ENCODE results near the gene SLC2A9. TPM values are rescaled to one million over a fixed set of nuclear protein-coding genes. Genes with fewer than 3 reads are reported as not detected.
A peak's percentile ranks its signal among the peaks of the same experiment; 100 is the strongest.

Gene SLC2A9
- total RNA-seq, 2 donors from 2014 or later: 0.95 to 1.9 TPM

- H3K27me3 Mint-ChIP-seq (ENCODE audit: insufficient read depth): peaks cover 7% of the 10 kb centered on the region
- Histone ChIP-seq H3K4me3 (ENCODE audit: low read length) (no peak overlapping the region), H3K4me1 (ENCODE audit: control insufficient read depth, insufficient read depth, low read length) (peaks cover 4% of the 10 kb centered on the region), H3K27ac (ENCODE audit: low read depth, low read length) (no peak overlapping the region), H3K9me3 (ENCODE audit: control insufficient read depth, low read length) (peaks cover 10% of the 10 kb centered on the region), H3K36me3 (ENCODE audit: control insufficient read depth, insufficient read depth, low read length) (no peaks in the 10 kb centered on the region), H3K27me3 (ENCODE audit: control insufficient read depth, insufficient read depth, low read length, poor library complexity, severe bottlenecking) (no peaks in the 10 kb centered on the region), H3K9ac (ENCODE audit: extremely low read depth, low read length, poor library complexity, severe bottlenecking) (no peak overlapping the region)
- H3K27ac Mint-ChIP-seq: no peak overlapping the region
- no peak overlapping the region for H3K4me3 Mint-ChIP-seq
- DNase-seq: no peak
- peaks cover 6% of the 10 kb centered on the region for H3K4me1 Mint-ChIP-seq
- WGBS, 2 experiments (ENCODE audit: insufficient coverage in 1 of 2, insufficient read length in 1 of 2): 91 to 97% methylated on average over 1 of the region's 1 CpG
- H3K36me3 Mint-ChIP-seq (ENCODE audit: low read depth): no peaks in the 10 kb centered on the region
- peaks cover 9% of the 10 kb centered on the region for H3K9me3 Mint-ChIP-seq
- no peak for TF ChIP-seq CTCF (conservative IDR thresholded peaks at IDR 0.05)
Measured at GRCh38 chr4:10045481-10045880, 24.2 kb upstream of the SLC2A9 start.

GRCh38 chr4:10041036-10041435 is 19.7 kb upstream of the SLC2A9 start:
- Mint-ChIP-seq H3K27me3 (ENCODE audit: insufficient read depth) (peaks cover 16% of the 10 kb centered on the region), H3K4me3 (no peak overlapping the region), H3K9me3 (peaks cover 9% of the 10 kb centered on the region), H3K4me1 (no peaks in the 10 kb centered on the region), H3K36me3 (ENCODE audit: low read depth) (no peaks in the 10 kb centered on the region), H3K27ac (no peak overlapping the region)
- no peak overlapping the region for H3K9ac ChIP-seq (ENCODE audit: extremely low read depth, low read length, poor library complexity, severe bottlenecking)
- no peaks in the 10 kb centered on the region for H3K36me3 ChIP-seq (ENCODE audit: control insufficient read depth, insufficient read depth, low read length)
- H3K27ac ChIP-seq (ENCODE audit: low read depth, low read length): no peak overlapping the region
- no peak for TF ChIP-seq CTCF (conservative IDR thresholded peaks at IDR 0.05)
- H3K4me3 ChIP-seq (ENCODE audit: low read length): no peak overlapping the region
- DNase-seq: peak; percentile 10
- H3K9me3 ChIP-seq (ENCODE audit: control insufficient read depth, low read length): peaks cover 10% of the 10 kb centered on the region
- 74 to 100% methylated on average over 3 to 6 of the region's 6 CpGs for WGBS, 2 experiments (ENCODE audit: insufficient coverage in 1 of 2, insufficient read length in 1 of 2)
- H3K27me3 ChIP-seq (ENCODE audit: control insufficient read depth, insufficient read depth, low read length, poor library complexity, severe bottlenecking): no peaks in the 10 kb centered on the region
- no peaks in the 10 kb centered on the region for H3K4me1 ChIP-seq (ENCODE audit: control insufficient read depth, insufficient read depth, low read length)

GRCh38 chr4:10040049-10040892 is 19.0 kb upstream of the SLC2A9 start:
- peak; percentile 13 for DNase-seq
- Mint-ChIP-seq H3K4me1 (no peaks in the 10 kb centered on the region), H3K36me3 (ENCODE audit: low read depth) (no peaks in the 10 kb centered on the region), H3K27ac (no peak overlapping the region), H3K9me3 (peaks cover 9% of the 10 kb centered on the region), H3K27me3 (ENCODE audit: insufficient read depth) (peaks cover 16% of the 10 kb centered on the region), H3K4me3 (no peak overlapping the region)
- no peaks in the 10 kb centered on the region for H3K4me1 ChIP-seq (ENCODE audit: control insufficient read depth, insufficient read depth, low read length)
- peaks cover 10% of the 10 kb centered on the region for H3K9me3 ChIP-seq (ENCODE audit: control insufficient read depth, low read length)
- no peak overlapping the region for H3K9ac ChIP-seq (ENCODE audit: extremely low read depth, low read length, poor library complexity, severe bottlenecking)
- H3K27me3 ChIP-seq (ENCODE audit: control insufficient read depth, insufficient read depth, low read length, poor library complexity, severe bottlenecking): no peaks in the 10 kb centered on the region
- WGBS, 2 experiments (ENCODE audit: insufficient coverage in 1 of 2, insufficient read length in 1 of 2): 90 to 91% methylated on average over 7 to 10 of the region's 10 CpGs
- no peak overlapping the region for H3K27ac ChIP-seq (ENCODE audit: low read depth, low read length)
- no peak for TF ChIP-seq CTCF (conservative IDR thresholded peaks at IDR 0.05)
- H3K36me3 ChIP-seq (ENCODE audit: control insufficient read depth, insufficient read depth, low read length): no peaks in the 10 kb centered on the region
- H3K4me3 ChIP-seq (ENCODE audit: low read length): no peak overlapping the region

All from endodermal cell (in vitro differentiated cells).